ENCODE data around the gene BCAP29.

GRCh38 chr7:107631588-107632491, 51.8 kb downstream of the BCAP29 start:
- TF ChIP-seq CTCF (IDR thresholded peaks at IDR 0.05; ENCODE audit: insufficient read depth, low read length, poor library complexity, severe bottlenecking) (no peak), EZH2phosphoT487 (conservative IDR thresholded peaks at IDR 0.05; ENCODE audit: low read length) (no peak)

All from SU-DHL-6 (cell line).